Left kidney (tissue), 2 donors: ENCODE results near the gene TIMM29. TPM values are rescaled to one million over a fixed set of nuclear protein-coding genes. Genes with fewer than 3 reads are reported as not detected.

ENCODE experiments used
- DNase-seq: peaks from one replicate; pipeline ENCODE4 v3.0.0-alpha.2; 2013
- polyA plus RNA-seq: library from polyadenylated mRNA; unstranded; fragments of 120-200 nt; gene quantifications from one replicate; pipeline ENCODE4 v1.2.1, GENCODE V29; 2013; ENCODE audit not compliant: insufficient read length

Gene TIMM29
- polyA plus RNA-seq, 1 donor, result 31.1 TPM

DNA sequence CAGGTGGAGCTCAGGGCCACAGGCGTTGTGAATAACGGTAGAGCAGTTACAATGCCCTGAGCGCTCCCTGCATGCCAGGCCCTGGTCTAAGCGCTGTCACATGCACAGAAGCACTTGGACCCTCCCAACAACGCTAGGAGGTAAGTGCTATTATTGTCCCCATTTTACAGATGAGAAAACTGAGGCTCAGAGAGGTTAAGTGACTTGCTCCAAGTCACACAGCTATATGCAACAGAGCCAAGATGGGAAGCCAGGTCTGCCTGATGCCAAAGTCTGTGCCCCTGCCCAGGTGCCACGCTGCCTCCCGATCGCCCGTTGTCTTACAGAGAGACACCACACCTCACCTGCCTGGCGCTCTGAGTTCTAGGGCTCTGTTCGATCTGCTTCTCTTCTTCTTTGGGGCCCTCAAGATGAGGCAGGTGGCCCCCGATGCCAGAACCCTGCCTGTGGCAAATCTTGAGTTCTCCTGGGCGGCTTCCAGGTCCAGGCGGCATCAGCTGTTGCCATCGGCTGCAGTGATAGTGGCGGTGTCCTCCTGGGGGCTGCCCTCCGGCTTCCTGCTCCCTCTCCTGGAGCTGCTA, 20.1 kb upstream of the TIMM29 start:
- no peak for DNase-seq

DNA sequence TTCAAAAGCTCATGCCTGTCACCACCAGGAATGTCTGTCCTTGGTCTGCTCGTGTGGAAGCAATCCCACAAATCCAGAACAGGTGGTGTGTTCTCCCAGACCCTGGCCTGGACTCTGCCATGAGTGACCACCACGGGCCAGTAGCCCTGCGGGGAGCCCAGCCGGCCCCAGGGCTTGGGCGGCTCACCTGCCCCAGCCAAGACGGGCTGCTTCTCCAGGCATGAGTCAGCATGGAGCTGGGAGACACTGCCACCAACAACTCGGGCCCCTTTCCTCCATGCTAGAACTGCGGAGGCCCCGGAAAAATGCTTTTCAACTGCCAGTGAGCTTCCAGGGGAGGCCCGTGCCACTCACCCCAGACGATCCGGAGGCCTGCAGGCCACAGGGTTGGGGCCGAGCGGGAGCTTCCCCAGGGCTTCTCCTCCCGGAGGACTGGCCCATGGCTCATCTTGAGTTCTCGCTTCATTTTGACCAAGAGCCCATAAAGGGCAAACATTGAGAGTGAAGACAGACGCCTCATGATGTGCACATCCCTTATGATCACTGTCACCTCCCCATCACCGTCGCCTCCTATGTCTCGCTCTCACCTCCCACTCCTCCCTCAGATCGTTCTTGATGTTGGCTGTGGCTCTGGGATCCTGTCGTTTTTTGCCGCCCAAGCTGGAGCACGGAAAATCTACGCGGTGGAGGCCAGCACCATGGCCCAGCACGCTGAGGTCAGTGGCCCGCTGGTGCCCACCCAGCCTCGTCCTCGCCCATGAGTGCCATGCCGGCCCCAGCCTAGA, 16.8 kb upstream of the TIMM29 start:
- DNase-seq, result no peak

DNA sequence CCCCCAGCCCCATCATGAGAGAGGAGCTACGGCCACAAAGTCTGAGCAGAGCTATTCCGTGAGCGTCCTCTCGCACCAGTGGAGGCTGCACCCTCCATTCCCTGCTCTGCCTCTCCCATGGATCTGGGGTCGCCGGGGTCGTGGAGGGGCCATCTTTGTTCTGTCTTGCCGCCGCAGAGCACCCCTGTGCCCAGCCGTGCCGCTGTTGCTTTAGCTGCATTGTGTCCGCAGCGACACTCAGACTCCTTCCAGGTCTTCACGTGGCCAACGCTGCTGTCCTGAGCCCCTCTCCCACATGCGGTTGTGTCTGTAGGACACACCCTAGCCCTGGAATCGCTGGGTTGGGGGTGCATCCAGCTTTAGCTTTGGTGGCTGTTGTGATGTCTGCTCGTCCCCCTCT, 16.0 kb upstream of the TIMM29 start:
- no peak for DNase-seq

DNA sequence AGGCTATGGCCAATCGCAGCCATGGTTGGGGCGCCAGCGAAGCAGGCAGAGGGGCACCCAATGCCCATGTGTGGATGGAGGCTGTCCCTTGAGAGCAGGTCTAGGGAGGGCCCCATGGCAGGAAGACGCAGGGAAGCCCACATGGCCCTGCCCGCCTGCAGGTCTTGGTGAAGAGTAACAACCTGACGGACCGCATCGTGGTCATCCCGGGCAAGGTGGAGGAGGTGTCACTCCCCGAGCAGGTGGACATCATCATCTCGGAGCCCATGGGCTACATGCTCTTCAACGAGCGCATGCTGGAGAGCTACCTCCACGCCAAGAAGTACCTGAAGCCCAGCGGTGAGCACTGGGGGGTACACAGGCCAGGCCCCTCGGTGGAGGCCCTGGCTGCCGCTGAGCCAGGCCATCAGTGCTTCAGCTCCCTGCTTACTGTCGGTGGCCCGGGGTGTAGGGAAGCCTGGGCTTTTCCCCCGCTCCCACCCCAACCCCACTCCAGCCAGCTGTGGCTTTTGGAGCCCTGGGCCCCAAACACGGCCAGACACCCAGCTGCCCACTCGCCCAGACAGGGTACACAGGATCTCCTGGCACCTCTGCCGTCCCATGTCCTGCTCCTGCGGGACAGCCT, 14.8 kb upstream of the TIMM29 start:
- no peak for DNase-seq

DNA sequence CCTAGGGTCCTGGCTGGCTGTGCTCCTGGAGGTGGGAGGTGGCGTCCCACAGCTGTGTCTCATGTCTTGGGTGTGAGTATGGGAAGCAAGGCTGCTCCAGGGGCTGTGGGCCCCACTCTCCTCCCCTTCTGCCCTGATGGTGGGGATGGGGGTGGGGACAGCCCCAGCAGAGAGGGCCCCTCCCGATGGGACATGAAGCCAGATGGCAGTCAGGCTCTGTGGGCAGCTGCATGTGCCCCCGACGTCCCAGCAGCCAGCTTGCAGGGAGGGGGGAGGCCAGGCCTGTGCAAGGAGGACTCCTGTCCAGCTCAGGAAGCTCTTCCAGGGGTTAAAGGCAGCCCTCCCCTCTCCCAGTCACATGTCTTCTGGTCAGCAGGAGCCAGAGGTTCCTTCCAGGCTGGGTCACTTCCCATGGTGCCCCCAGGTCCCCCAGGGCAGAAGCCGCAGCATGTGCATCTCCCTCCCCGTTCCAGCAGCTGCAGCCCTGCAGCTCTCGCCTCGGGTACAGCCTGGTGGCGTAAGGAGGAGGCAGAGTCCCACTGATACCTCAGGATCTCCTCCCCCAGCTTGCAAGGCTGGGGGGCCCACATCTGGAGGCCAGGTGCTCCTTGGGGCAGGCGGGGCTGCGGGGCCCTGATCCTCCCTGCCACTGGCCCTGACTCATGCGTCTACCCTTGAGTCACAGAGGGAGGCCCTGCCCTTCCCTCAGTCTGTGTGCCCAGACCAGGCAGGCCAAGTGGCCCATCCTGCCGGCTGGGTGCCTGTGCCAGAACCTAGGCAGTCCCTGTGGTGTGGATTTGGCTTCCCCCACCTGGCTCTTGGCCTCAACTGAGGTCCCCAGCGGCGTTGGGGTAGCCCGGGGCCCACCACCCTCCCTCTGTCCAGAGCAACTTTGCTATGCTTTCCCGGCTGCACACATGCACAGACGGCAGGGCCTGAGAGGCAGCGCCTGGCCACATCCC, 13.2 kb upstream of the TIMM29 start:
- no peak for DNase-seq

DNA sequence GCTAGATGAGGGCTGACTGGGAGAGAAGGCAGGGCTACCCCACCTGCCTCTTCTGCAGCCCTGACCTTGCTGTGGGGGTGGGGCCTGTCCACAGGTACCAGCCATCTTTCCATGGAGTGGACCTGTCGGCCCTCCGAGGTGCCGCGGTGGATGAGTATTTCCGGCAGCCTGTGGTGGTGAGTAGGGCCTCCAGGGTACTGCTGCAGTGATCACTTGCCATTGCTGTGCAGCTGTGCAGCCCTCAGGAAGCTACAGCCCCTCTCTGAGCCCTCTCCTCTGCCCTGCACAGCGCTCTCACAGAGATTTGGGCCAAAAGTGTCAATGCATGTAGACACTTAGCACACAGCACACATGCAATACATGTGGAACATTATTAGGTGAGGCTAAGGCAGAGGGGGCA, 12.0 kb upstream of the TIMM29 start:
- DNase-seq, result no peak

DNA sequence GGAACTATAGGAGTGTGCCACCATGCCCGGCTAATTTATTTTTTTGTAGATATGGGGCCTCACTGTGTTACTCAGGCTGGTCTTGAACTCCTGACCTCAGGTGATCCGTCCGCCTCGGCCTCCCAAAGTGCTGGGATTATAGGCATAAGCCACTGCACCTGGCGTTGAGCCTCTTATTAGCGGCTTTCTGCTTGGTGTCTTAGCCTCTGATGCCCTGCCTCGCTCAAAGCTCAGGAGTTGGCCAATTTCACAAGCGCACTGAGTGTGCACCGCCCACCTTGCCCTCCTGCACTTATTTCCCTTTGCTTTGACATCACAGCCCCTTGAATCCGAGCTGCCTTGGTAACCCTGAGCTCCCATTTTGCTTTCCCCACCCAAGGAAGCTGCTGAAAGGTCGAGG, 10.3 kb upstream of the TIMM29 start:
- DNase-seq, result no peak

DNA sequence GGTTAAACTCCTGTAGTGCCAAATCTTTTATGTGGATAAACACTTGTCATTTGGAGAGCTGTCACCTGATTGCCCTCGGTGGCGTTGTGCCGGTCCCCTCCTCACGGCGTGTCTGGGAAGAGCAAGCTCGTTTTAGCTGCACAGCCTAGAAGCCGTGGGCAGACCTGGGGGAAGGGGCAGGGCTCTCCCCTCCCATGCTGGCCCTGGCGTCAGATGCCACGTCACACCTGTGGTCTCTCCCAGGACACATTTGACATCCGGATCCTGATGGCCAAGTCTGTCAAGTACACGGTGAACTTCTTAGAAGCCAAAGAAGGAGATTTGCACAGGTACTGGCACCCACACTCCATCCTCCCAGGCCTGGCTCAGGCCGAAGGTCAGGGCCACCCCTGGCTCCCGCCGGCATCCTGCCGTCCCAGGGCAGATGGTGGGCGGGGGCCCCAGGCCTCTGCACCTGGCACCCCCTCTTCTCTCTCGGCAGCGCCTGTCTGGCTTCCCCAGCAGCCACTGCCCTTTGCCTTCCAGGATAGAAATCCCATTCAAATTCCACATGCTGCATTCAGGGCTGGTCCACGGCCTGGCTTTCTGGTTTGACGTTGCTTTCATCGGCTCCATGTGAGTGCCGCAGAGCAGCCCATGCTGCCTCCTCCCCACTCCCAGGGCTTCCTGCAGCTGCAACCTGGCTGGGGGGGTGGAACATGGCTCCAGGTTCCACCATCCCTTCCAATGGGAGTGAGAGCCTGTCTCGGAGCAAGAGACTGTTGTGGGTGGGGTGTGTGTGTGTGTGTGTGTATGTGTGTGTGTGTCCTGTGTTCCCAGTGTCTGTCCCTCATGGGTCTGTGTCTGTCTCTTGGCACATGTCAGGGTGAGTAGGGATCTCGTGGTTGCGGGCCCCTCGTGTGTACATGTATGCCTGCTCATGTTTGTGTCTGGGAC, 9.0 kb upstream of the TIMM29 start:
- DNase-seq, result no peak

DNA sequence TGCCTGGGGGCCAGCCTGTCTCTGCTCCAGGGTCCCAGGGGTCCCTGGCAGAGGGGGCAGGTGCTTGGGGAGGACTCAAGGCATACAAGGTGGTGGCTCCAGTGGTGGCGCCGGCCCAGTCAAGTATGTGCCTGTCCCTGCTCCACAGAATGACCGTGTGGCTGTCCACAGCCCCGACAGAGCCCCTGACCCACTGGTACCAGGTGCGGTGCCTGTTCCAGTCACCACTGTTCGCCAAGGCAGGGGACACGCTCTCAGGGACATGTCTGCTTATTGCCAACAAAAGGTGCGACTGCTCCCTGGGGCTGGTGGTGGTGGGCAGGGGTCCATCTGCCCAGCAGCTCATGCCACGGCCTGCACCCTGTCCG, 8.3 kb upstream of the TIMM29 start:
- DNase-seq, result no peak

DNA sequence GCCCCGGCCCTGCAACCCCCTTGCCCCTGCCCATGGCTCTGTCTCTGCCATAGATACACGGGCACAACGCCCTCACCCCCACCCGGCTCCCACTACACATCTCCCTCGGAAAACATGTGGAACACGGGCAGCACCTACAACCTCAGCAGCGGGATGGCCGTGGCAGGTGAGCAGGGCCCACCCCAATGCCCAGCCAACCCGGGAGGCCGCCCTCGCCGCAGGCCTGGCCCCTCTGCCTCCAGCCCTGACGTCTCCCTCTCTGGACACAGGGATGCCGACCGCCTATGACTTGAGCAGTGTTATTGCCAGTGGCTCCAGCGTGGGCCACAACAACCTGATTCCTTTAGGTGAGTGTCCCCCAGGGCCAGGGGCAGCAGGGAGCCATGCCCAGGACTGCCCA, 7.8 kb upstream of the TIMM29 start:
- DNase-seq, result no peak

DNA sequence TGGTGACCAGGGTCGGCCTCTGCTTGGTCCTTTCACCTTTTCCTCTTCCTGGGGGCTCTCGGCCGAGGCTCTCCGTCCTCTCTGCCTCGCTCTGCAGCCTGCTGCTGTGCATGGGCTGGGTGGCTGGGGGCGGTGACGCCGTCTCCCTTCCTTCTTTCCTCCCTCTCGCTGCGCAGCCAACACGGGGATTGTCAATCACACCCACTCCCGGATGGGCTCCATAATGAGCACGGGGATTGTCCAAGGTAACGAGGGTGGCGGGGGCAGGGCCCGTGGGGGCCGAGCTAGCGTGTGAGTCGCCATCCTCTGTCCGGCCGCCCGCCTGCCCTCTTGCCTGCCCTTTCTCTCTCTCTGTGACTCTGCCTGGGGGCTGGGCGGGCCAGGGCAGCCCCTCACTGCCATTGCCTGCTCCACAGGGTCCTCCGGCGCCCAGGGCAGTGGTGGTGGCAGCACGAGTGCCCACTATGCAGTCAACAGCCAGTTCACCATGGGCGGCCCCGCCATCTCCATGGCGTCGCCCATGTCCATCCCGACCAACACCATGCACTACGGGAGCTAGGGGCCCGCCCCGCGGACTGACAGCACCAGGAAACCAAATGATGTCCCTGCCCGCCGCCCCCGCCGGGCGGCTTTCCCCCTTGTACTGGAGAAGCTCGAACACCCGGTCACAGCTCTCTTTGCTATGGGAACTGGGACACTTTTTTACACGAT, 7.3 kb upstream of the TIMM29 start:
- no peak for DNase-seq

DNA sequence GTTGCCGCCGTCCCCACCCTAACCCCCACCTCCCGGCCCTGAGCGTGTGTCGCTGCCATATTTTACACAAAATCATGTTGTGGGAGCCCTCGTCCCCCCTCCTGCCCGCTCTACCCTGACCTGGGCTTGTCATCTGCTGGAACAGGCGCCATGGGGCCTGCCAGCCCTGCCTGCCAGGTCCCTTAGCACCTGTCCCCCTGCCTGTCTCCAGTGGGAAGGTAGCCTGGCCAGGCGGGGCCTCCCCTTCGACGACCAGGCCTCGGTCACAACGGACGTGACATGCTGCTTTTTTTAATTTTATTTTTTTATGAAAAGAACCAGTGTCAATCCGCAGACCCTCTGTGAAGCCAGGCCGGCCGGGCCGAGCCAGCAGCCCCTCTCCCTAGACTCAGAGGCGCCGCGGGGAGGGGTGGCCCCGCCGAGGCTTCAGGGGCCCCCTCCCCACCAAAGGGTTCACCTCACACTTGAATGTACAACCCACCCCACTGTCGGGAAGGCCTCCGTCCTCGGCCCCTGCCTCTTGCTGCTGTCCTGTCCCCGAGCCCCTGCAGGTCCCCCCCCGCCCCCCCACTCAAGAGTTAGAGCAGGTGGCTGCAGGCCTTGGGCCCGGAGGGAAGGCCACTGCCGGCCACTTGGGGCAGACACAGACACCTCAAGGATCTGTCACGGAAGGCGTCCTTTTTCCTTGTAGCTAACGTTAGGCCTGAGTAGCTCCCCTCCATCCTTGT, 6.5 kb upstream of the TIMM29 start:
- no peak for DNase-seq

DNA sequence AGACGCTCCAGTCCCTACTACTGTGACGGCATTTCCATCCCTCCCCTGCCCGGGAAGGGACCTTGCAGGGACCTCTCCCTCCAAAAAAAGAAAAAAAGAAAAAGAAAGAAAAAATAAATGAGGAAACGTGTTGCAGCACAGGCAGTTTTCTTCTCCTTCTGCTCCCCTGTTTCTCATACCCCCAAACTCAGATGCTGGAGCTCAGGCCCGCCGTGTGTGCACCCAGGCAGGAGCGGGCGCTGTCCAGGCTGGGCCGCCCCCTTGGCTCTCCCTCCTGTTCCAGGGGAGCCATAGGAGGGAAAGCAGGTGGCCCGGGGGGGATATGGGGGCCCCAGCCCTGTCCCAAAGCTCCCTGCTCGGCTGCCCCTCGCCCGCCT, 6.0 kb upstream of the TIMM29 start:
- no peak for DNase-seq

DNA sequence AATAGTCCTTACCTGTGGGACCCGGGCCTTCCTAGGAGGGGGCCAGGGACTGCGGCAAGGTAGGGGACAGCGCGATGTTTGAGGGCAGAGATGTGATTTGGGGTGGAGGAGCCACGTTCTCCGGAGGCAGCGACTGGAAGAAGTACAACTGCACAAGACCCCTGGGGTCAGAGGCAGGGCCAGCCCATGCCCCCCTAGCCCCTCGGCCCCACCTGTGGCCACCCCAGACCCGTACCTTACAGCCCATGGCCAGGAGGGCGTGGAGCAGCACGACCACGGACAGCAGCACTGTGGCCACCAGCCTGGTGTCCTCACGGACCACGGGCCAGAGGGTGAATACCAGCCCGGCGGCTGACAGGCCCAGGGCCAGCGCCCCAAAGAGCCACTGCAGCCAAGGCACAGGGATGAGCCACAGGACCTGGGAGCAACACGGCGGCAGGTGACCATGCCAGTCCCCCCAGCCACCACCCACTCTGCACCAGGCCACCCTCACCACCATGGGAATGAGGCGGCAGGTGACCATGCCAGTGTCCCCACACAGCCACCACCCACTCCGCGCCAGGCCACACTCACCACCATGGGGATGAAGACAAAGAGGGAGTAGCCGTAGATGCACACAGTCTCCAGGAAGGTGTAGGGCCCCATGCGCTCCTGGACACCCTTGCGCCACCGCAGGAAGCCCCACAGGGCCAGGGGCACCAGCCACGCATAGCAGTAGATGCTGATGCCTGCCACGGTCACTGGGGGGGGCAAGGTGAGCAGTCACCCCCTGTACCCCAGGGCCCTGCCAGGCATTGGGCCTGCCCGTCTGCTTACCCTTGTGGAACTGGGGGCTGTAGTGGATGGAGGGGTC, 5.1 kb upstream of the TIMM29 start:
- no peak for DNase-seq

DNA sequence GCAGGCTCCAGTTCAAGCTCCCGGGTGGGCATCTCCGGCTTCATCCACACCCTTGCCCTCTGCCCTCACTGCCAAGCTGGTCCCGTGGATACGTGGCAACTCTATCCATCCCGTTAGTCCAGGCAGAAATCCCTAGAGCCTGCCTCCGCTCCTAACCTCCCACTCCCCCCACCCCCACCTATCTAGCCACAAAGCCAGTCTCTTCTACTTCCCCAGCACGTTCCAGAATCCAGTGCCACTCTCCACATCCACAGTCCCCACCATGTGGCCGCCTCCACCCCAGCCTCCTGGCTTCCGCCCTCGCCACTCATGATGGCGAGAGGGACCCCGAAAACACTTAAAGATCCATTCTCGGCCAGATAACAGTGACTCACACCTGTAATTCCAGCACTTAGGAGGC, 4.0 kb upstream of the TIMM29 start:
- no peak for DNase-seq

DNA sequence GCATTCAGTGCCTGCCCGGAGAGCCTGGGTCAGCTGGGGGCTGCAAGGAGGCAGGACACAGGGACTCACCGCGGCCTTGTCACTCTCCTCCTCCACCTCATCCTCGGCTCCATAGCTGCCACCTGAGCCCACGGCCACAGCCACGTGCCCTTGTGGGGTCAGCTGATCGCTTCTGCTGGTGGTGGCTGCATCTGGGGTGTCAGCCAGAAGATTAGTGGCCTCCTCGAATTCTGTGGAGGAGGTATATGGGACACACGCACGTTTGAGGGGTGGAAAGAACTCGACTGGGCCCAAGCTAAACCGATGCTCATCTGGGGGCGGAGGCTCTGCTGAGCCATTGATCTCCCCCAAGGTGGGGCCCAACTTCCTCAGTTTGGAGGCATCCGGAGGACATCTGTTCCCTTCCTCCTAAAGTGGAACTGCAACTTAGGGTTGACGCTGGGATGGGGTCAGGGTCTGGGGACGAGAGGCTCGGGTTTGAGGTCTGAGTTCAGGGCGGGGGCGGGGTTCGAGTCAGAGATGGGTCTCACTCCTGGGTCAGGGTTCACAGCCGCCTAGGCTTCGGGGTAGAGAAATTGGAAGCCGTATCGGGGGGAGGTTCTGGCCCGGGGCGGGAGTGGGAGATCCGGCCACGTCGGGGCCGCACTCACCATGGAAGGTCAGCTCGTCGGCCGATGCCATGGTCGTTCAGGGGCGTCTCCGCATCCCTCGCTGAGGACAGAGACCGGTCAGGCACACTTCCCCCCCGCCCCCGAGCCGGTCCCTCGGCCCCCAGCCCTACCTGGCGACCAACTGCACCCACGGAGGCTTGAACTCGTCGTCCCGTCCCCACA, 665 bp upstream of the TIMM29 start:
- DNase-seq, result no peak

DNA sequence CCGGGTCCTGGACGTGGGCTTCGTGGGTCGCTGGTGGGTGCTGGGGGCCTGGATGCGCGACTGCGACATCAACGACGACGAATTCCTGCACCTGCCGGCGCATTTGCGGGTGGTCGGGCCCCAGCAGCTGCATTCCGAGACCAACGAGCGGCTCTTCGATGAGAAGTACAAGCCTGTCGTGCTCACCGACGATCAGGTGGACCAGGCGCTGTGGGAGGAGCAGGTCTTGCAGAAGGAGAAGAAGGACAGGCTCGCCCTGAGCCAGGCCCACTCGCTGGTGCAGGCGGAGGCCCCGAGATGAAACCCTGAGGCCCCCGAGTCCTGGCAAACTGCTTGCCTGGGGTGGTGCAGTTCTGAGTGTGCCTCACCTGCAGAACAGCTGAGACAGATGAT, 787 bp downstream of the TIMM29 start:
- DNase-seq, result no peak

DNA sequence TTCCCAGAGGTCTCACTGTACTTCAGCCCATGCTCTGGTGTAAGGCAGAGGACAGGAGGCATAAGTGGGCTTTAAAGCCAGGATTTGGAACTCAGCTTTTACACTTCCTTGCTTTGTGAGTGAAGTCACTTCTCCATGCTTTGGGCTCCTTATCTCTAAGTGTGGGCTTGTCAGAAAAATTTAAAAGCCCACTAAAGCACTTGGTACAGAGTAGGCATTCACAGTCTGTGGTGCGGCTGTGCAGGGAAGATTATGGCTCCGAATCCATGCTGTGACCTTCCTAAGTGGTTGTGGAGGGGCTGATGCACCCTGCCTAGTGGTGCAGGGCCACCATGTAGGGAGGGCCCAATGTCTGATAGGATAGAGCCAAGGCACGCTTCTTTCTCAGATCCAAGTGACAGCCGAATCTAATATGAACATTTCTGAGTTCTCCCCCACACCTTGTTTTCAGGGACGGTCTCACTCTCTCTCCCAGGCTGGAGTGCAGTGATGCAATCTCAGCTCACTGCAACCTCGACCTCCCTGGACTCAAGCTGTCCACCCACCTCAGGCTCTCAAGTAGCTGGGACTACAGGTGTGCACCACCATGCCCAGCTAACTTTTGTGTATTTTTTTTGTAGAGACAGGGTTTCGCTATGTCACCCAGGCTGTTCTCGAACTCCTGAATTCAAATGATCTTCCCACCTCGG, 6.9 kb downstream of the TIMM29 start:
- no peak for DNase-seq
